ENCODE results near the gene DYSF.

GRCh38 chr2:71469403-71470398, 16.3 kb downstream of the DYSF start:
- TF ChIP-seq CTCF (conservative IDR thresholded peaks at IDR 0.05; ENCODE audit: low read depth, low read length) (no peak), EZH2 (IDR thresholded peaks at IDR 0.05; ENCODE audit: borderline replicate concordance, low read depth, low read length, poor library complexity, severe bottlenecking) (no peak)
